Keratinocyte (primary cell): ENCODE data around the gene APBB2. TPM values are rescaled to one million over a fixed set of nuclear protein-coding genes. Genes with fewer than 3 reads are reported as not detected.

ENCODE experiments used
- DNase-seq: peaks from one replicate; pipeline ENCODE4 v3.0.0-alpha.2; 2011; ENCODE audit warnings: low read depth, missing footprints, low spot score
- FAIRE-seq: peaks from 2 replicates; lab custom pipeline; 2011; peaks lifted over from hg19 to GRCh38; lab: Jason Lieb, UNC
- H2AFZ ChIP-seq: 2 replicates; pipeline ENCODE4 v1.6.0; 2012; ENCODE audit warnings: low read length, control low read depth, inconsistent platforms; ENCODE audit not compliant: control insufficient read depth
- H3K27ac ChIP-seq: 2 replicates; pipeline ENCODE4 v1.5.1; 2011; ENCODE audit warnings: low read length; ENCODE audit not compliant: control insufficient read depth, insufficient read depth
- H3K27me3 ChIP-seq: 3 replicates; pipeline ENCODE4 v1.6.0; 2011; ENCODE audit warnings: low read length; ENCODE audit not compliant: control insufficient read depth, insufficient read depth; ENCODE audit errors: extremely low read depth
- H3K36me3 ChIP-seq, 2 experiments: 2 replicates in 1 of 2; 3 replicates in 1 of 2; pipeline ENCODE4 v1.5.1; 2011; ENCODE audit warnings: low read length in 2 of 2, mild to moderate bottlenecking in 1 of 2; ENCODE audit not compliant: control insufficient read depth in 2 of 2, insufficient read depth in 2 of 2; ENCODE audit errors: extremely low read depth in 1 of 2
- H3K4me1 ChIP-seq: 3 replicates; pipeline ENCODE4 v1.5.1; 2011; ENCODE audit warnings: low read length; ENCODE audit not compliant: control insufficient read depth, insufficient read depth; ENCODE audit errors: extremely low read depth
- H3K4me2 ChIP-seq: 3 replicates; pipeline ENCODE4 v1.6.0; 2011; ENCODE audit warnings: low read depth, low read length; ENCODE audit not compliant: control insufficient read depth, insufficient read depth; ENCODE audit errors: extremely low read depth
- H3K4me3 ChIP-seq, 3 experiments: fragments of 200-600 bp in 1 of 3; sonication (generic) in 1 of 3; 2 replicates in 2 of 3; 3 replicates in 1 of 3; pipeline ENCODE4 v1.5.1; 2011 to 2016; ENCODE audit warnings: low read length in 3 of 3, mild to moderate bottlenecking in 3 of 3, control low read depth in 2 of 3, inconsistent platforms in 1 of 3, low read depth in 1 of 3, mixed read lengths in 1 of 3, mixed run types in 1 of 3, moderate library complexity in 1 of 3; ENCODE audit not compliant: control insufficient read depth in 2 of 3, insufficient read depth in 2 of 3; ENCODE audit errors: extremely low read depth in 1 of 3
- H3K79me2 ChIP-seq: 2 replicates; pipeline ENCODE4 v1.6.0; 2012; ENCODE audit warnings: low read length; ENCODE audit not compliant: control insufficient read depth, insufficient read depth
- H3K9ac ChIP-seq: 3 replicates; pipeline ENCODE4 v1.6.0; 2011; ENCODE audit warnings: low read length; ENCODE audit not compliant: control insufficient read depth, insufficient read depth; ENCODE audit errors: extremely low read depth
- H3K9me1 ChIP-seq: 3 replicates; pipeline ENCODE4 v1.6.0; 2011; ENCODE audit warnings: low read length; ENCODE audit not compliant: control insufficient read depth, insufficient read depth; ENCODE audit errors: extremely low read depth
- H3K9me3 ChIP-seq: 2 replicates; pipeline ENCODE4 v1.5.1; 2012; ENCODE audit warnings: low read depth, low read length; ENCODE audit not compliant: control insufficient read depth
- H4K20me1 ChIP-seq: 3 replicates; pipeline ENCODE4 v1.6.0; 2011; ENCODE audit warnings: low read length; ENCODE audit not compliant: control insufficient read depth, insufficient read depth; ENCODE audit errors: extremely low read depth
- CTCF ChIP-seq, 3 experiments: IDR thresholded peaks in 1 of 3; conservative IDR thresholded peaks in 1 of 3; optimal IDR thresholded peaks in 1 of 3; 2 replicates in 2 of 3; 3 replicates in 1 of 3; pipeline versions ENCODE3 to v1.5.1; 2011; ENCODE audit warnings: low read length in 3 of 3, mild to moderate bottlenecking in 3 of 3, moderate library complexity in 2 of 3, control low read depth in 1 of 3, inconsistent platforms in 1 of 3; ENCODE audit not compliant: insufficient read depth in 2 of 3; ENCODE audit errors: extremely low read depth in 1 of 3
- EZH2 ChIP-seq: IDR thresholded peaks from one replicate; pipeline ENCODE4 v1.6.1; 2012; ENCODE audit warnings: inconsistent platforms, mild to moderate bottlenecking, low read length, moderate library complexity
- dilution Hi-C: fragments of 300-500 bp; cut with MboI; formaldehyde crosslinking; loops from one replicate; pipeline ENCODE4 v1.7.0; 2020; ENCODE audit warnings: low sequenced_read_pairs; ENCODE audit not compliant: extremely low pct_ligation_motif_present
- polyA plus RNA-seq, 5 experiments: library from polyadenylated mRNA; depleted of rRNA in 3 of 5; stranded (reverse) in 3 of 5; stranded (forward) in 1 of 5; unstranded in 1 of 5; fragments of >200 nt; gene quantifications; 1 replicate in 1 of 5; 2 replicates in 3 of 5; 3 replicates in 1 of 5; pipeline versions ENCODE4 v1.2.1 to v1.2.3, GENCODE V29; 2011 to 2012; ENCODE audit warnings: missing spikeins in 2 of 5, low read depth in 1 of 5, low replicate concordance in 1 of 5

The APBB2 gene
- polyA plus RNA-seq, 1 donor (not counting 4 experiments of a cell fraction or from before 2014, with no cell fraction given) = 57.3 TPM

DNA sequence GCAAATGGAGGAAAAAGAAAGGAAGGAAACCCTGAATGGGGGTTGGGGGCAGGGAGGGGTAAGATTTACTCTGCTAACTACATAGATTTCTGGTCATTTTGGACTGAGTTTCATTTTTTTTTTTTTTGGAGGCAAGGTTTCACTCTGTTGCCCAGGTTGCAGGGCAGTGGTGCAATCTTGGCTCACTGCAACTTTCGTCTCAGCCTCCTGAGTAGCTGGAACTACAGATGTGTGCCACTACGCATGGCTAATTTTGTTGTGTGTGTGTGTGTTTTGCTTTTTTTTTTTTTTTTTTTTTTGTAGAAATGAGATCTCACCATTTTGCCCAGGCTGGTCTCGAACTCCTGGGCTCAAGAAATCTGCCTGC is 223.5 kb downstream of the APBB2 start:
- TF ChIP-seq EZH2 (no peak), CTCF (optimal IDR thresholded peaks at IDR 0.05 in 1 of 3, IDR thresholded peaks at IDR 0.05 in 1 of 3, conservative IDR thresholded peaks at IDR 0.05 in 1 of 3; ENCODE audit: extremely low read depth in 1 of 3, insufficient read depth in 2 of 3, low read length in 3 of 3) (no peak)
- Histone ChIP-seq H3K9ac (peak overlapping the region; percentile 39), H4K20me1 (no peaks in the 10 kb centered on the region), H3K27ac (peak overlapping the region; percentile 76), H3K9me3 (no peaks in the 10 kb centered on the region), H3K4me2 (peak overlapping the region; percentile 45), H3K27me3 (no peaks in the 10 kb centered on the region), H3K79me2 (peaks cover 23% of the 10 kb centered on the region), H3K36me3 (peaks cover 0 to 5% of the 10 kb centered on the region in 2 experiments), H3K4me1 (peaks cover 53% of the 10 kb centered on the region), H3K4me3 (no peak overlapping the region), H2AFZ (no peak overlapping the region), H3K9me1 (no peaks in the 10 kb centered on the region)
- DNase-seq (no peak), FAIRE-seq (no peak)
- dilution Hi-C loops = no loop called here

GRCh38 chr4:40990236-40990898 is 224.0 kb downstream of the APBB2 start:
- no peak for TF ChIP-seq CTCF (optimal IDR thresholded peaks at IDR 0.05 in 1 of 3, IDR thresholded peaks at IDR 0.05 in 1 of 3, conservative IDR thresholded peaks at IDR 0.05 in 1 of 3; ENCODE audit: extremely low read depth in 1 of 3, insufficient read depth in 2 of 3, low read length in 3 of 3)
- TF ChIP-seq EZH2 = no peak
- dilution Hi-C loops = no loop called here

More at GRCh38 chr4:40990236-40990898, 224.0 kb downstream of the APBB2 start:
- H4K20me1 ChIP-seq = no peaks in the 10 kb centered on the region
- peaks cover 23% of the 10 kb centered on the region for H3K79me2 ChIP-seq
- H3K27me3 ChIP-seq = no peaks in the 10 kb centered on the region
- FAIRE-seq (peak; percentile 99), DNase-seq (peak; percentile 52)
- peaks cover 53% of the 10 kb centered on the region for H3K4me1 ChIP-seq
- H3K9ac ChIP-seq = peak overlapping the region; percentile 39
- H3K27ac ChIP-seq = peak overlapping the region; percentile 76
- no peaks in the 10 kb centered on the region for H3K9me3 ChIP-seq
- no peaks in the 10 kb centered on the region for H3K9me1 ChIP-seq
- no peak overlapping the region for H2AFZ ChIP-seq
- H3K4me3 ChIP-seq = no peak overlapping the region
- H3K4me2 ChIP-seq = peak overlapping the region; percentile 45
- H3K36me3 ChIP-seq = peaks cover 0 to 5% of the 10 kb centered on the region in 2 experiments
